Measurements from ENCODE around the gene TANC1.

The TANC1 gene

GRCh38 chr2:159267921-159268320 is 299.5 kb downstream of the TANC1 start:
- no peak for DNase-seq (ENCODE audit: low read depth in 3 of 3)

GRCh38 chr2:159270744-159271379 is 302.4 kb downstream of the TANC1 start:
- no peak for DNase-seq (ENCODE audit: low read depth in 3 of 3)

GRCh38 chr2:159272156-159272555 is 303.7 kb downstream of the TANC1 start:
- no peak for DNase-seq (ENCODE audit: low read depth in 3 of 3)

GRCh38 chr2:159275111-159275510 is 306.7 kb downstream of the TANC1 start:
- DNase-seq (ENCODE audit: low read depth in 3 of 3), result no peak

GRCh38 chr2:159279700-159280099 is 311.3 kb downstream of the TANC1 start:
- DNase-seq (ENCODE audit: low read depth in 3 of 3), result no peak

- DNase-seq (ENCODE audit: low read depth in 3 of 3), result no peak
Observed at GRCh38 chr2:159281002-159281401, 312.6 kb downstream of the TANC1 start.
